GM12875 (cell line): ENCODE results near the gene D2HGDH.
"Not testable (repeated sequence)": the region's sequence is repeated elsewhere in the genome, so short reads cannot be mapped to it uniquely, and the experiment has no call there.

ENCODE experiments used
- H3K4me3 ChIP-seq: one replicate; pipeline ENCODE4 v1.5.1; 2011; ENCODE audit warnings: low read depth, low read length, control low read depth
- TF ChIP-seq, protein P1 (sequence below): IDR thresholded peaks from 2 replicates; pipeline ENCODE4 v1.5.1; 2011; ENCODE audit warnings: low read depth, mild to moderate bottlenecking, control low read depth, inconsistent platforms, low read length, moderate library complexity, borderline replicate concordance; ENCODE audit not compliant: insufficient read depth

D2HGDH gene

GRCh38 chr2:241796209-241796608 lies 61.8 kb downstream of the D2HGDH start:
- no peak overlapping the region for H3K4me3 ChIP-seq
- TF ChIP-seq, protein P1, sequence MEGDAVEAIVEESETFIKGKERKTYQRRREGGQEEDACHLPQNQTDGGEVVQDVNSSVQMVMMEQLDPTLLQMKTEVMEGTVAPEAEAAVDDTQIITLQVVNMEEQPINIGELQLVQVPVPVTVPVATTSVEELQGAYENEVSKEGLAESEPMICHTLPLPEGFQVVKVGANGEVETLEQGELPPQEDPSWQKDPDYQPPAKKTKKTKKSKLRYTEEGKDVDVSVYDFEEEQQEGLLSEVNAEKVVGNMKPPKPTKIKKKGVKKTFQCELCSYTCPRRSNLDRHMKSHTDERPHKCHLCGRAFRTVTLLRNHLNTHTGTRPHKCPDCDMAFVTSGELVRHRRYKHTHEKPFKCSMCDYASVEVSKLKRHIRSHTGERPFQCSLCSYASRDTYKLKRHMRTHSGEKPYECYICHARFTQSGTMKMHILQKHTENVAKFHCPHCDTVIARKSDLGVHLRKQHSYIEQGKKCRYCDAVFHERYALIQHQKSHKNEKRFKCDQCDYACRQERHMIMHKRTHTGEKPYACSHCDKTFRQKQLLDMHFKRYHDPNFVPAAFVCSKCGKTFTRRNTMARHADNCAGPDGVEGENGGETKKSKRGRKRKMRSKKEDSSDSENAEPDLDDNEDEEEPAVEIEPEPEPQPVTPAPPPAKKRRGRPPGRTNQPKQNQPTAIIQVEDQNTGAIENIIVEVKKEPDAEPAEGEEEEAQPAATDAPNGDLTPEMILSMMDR, result no peak

- TF ChIP-seq, protein P1, result no peak
- H3K4me3 ChIP-seq, result no peak overlapping the region
Observed at GRCh38 chr2:241796610-241797138, 62.2 kb downstream of the D2HGDH start.

DNA sequence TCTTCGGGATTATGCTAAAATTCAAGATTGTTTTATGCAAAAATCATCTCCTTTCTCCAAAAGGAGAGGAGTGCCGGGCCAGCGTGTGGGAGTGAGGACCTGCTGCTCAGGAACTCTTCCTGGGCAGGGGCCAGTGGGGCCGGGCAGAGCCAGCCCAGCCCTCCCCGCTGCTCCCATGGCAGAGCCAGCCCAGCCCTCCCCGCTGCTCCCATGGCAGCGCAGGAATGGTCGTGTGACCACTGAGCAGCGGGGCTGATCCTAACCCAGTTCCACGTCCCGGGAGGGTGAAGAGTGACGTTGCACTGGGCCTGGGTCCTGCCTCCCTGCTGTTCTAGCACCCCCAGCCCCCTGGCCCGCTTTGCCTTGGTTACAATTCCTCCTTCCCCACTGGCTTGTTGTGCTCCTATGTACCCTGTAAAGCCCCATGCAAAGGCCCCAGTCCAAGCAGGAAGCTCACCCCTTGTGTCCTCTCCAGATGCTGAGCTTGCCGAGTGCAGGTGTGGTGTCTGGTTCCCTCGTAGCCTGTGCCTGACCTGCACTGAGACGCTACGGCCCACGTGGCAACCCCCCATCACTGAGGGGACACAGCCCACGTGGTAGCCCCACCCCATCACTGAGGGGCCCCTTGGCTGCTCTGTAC lies 63.1 kb downstream of the D2HGDH start:
- TF ChIP-seq, protein P1, result no peak
- no peak overlapping the region for H3K4me3 ChIP-seq

DNA sequence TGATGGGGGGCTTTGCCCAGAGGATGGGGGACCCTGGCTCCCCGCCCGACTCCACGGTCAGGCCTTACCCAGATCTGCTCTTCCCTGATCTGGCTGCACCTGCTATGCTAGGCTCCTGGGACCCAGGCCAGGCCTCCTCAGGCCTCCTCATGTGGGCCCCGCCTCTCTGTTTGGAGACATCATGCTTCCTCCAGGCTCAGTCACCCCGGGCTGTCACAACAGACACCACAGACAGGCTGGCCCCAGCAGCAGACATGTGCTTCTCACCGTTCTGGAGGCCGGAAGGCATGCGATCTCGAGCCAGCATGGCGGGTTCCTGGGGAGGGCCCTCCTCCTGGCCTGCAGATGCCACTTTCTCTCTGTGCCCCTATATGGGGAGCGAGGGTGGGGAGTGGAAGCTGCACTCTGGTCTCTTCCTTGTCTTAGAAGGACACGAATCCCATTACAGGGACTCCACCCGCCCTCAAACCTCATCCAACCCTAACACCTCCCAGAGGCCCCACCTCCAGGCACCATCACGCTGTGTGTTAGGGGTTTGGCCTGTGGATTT lies 63.7 kb downstream of the D2HGDH start:
- H3K4me3 ChIP-seq, result no peak overlapping the region
- TF ChIP-seq, protein P1, result no peak

GRCh38 chr2:241798631-241799521 lies 64.4 kb downstream of the D2HGDH start:
- TF ChIP-seq, protein P1, result no peak
- H3K4me3 ChIP-seq, result no peak overlapping the region

- TF ChIP-seq, protein P1, result no peak
Observed at GRCh38 chr2:241799522-241800197, 65.2 kb downstream of the D2HGDH start.

GRCh38 chr2:241800198-241800903 lies 65.9 kb downstream of the D2HGDH start:
- H3K4me3 ChIP-seq, result not testable (repeated sequence)

More at GRCh38 chr2:241799522-241800197, 65.2 kb downstream of the D2HGDH start:
- no peak overlapping the region for H3K4me3 ChIP-seq
